Tibial nerve (tissue), 4 donors: ENCODE results near the gene LRRTM4. TPM values are rescaled to one million over a fixed set of nuclear protein-coding genes. Genes with fewer than 3 reads are reported as not detected.

Source experiments
- DNase-seq, 2 donors: peaks; one replicate each; pipeline ENCODE4 v3.0.0-alpha.2; 2019; ENCODE audit warnings: low spot score in 2 of 2
- H3K27ac ChIP-seq, 4 donors: fragments of 200-600 bp; sonication (generic) in 3 of 4; one replicate each; pipeline ENCODE4 v1.5.1; 2017 to 2019; ENCODE audit warnings: mild to moderate bottlenecking in 1 of 4
- H3K27me3 ChIP-seq, 2 donors: fragments of 200-600 bp; sonication (generic) in 1 of 2; one replicate each; pipeline versions ENCODE4 v1.5.1 to v1.6.0; 2017 to 2019
- H3K36me3 ChIP-seq, 3 donors: fragments of 200-600 bp; sonication (generic); one replicate each; pipeline ENCODE4 v1.5.1; 2018 to 2019
- H3K4me1 ChIP-seq, 4 donors: fragments of 200-600 bp; sonication (generic) in 3 of 4; one replicate each; pipeline ENCODE4 v1.5.1; 2017 to 2019
- H3K4me3 ChIP-seq, 4 donors: fragments of 200-600 bp; sonication (generic) in 3 of 4; one replicate each; pipeline ENCODE4 v1.5.1; 2017 to 2019; ENCODE audit warnings: mild to moderate bottlenecking in 1 of 4, moderate library complexity in 1 of 4
- H3K9me3 ChIP-seq, 4 donors: fragments of 200-600 bp; sonication (generic) in 3 of 4; one replicate each; pipeline ENCODE4 v1.5.1; 2017 to 2019
- EP300 ChIP-seq, 2 donors: sonication (generic); formaldehyde crosslinking; IDR thresholded peaks; one replicate each; pipeline ENCODE4 v1.6.1; 2017; ENCODE audit warnings: antibody characterized with exemption in 2 of 2, mild to moderate bottlenecking in 1 of 2
- POLR2A ChIP-seq, 2 donors: fragments of 450-650 bp; IDR thresholded peaks; one replicate each; pipeline ENCODE4 v1.6.1; 2017; ENCODE audit warnings: antibody characterized with exemption in 2 of 2, mild to moderate bottlenecking in 2 of 2, moderate library complexity in 2 of 2
- WGBS, 2 donors: methylation state at CpG; one replicate each; pipeline ENCODE4 v1.1.5; 2018; 5-methylcytosine and 5-hydroxymethylcytosine counted together
- total RNA-seq, 4 donors: library from RNA; depleted of rRNA; stranded (reverse); fragments of >200 nt; gene quantifications; one replicate each; pipeline ENCODE4 v1.1.0, GENCODE V29; 2016
- TF ChIP-seq, protein P1 (sequence below), 5 experiments: fragments of 200-600 bp in 3 of 5; fragments of 450-650 bp in 2 of 5; sonication (generic) in 3 of 5; IDR thresholded peaks; one replicate each; pipeline ENCODE4 v1.5.1; 2016 to 2019; ENCODE audit warnings: antibody characterized with exemption in 5 of 5, mild to moderate bottlenecking in 3 of 5, moderate library complexity in 2 of 5

Gene LRRTM4
- total RNA-seq, 4 donors from 2014 or later = 2.9 to 8.1 (median 7.6) TPM

DNA sequence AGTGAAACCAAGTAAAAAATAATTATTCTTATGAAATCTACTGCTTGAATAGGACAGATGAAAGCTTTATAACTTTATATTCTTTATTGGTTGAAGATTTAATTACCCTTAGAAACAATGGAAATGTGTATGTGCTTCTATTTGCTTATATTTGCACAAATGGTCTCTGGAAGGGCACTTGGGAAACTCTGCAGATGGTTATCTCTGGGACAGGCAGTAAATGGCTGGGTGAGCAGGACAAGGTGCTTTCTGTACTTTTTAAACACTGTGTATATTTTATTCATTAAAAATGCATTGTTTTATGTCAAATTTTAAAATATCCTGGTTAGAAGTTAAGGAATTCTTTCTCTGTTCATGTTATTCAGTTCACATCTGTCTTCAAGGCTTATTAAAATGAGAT, 131.1 kb downstream of the LRRTM4 start:
- no peak for DNase-seq
- H3K27me3 ChIP-seq = no peaks in the 10 kb centered on the region
- TF ChIP-seq EP300 (IDR thresholded peaks at IDR 0.05) (no peak), POLR2A (IDR thresholded peaks at IDR 0.05) (no peak)
- TF ChIP-seq, protein P1, sequence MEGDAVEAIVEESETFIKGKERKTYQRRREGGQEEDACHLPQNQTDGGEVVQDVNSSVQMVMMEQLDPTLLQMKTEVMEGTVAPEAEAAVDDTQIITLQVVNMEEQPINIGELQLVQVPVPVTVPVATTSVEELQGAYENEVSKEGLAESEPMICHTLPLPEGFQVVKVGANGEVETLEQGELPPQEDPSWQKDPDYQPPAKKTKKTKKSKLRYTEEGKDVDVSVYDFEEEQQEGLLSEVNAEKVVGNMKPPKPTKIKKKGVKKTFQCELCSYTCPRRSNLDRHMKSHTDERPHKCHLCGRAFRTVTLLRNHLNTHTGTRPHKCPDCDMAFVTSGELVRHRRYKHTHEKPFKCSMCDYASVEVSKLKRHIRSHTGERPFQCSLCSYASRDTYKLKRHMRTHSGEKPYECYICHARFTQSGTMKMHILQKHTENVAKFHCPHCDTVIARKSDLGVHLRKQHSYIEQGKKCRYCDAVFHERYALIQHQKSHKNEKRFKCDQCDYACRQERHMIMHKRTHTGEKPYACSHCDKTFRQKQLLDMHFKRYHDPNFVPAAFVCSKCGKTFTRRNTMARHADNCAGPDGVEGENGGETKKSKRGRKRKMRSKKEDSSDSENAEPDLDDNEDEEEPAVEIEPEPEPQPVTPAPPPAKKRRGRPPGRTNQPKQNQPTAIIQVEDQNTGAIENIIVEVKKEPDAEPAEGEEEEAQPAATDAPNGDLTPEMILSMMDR (IDR thresholded peaks at IDR 0.05) = no peak
- H3K4me1 ChIP-seq = no peaks in the 10 kb centered on the region
- no peaks in the 10 kb centered on the region for H3K9me3 ChIP-seq
- no peaks in the 10 kb centered on the region for H3K36me3 ChIP-seq
- no peak overlapping the region for H3K4me3 ChIP-seq
- no peak overlapping the region for H3K27ac ChIP-seq

DNA sequence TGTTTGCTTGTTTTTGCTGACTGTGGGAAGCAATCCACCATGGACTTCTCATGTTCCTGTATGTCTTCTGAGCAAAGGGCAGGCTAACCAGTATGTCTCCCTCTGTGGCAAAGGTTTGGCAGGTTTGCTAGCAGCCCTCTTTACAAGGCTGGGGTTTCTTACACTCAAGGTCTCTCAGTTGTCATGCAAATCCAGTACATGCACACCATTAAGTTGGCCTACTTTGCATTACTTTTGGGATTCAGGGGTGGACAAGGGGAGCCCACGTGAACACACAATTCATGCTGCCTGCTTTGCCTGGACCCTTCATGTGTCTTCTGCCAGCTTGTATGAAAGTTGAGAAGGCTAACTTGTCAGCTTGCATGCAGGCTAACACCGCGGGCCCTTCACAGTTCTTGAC, 134.9 kb downstream of the LRRTM4 start:
- H3K4me3 ChIP-seq = no peak overlapping the region
- H3K27me3 ChIP-seq = no peaks in the 10 kb centered on the region
- TF ChIP-seq POLR2A (IDR thresholded peaks at IDR 0.05) (no peak), EP300 (IDR thresholded peaks at IDR 0.05) (no peak)
- TF ChIP-seq, protein P1 (IDR thresholded peaks at IDR 0.05) = no peak
- H3K4me1 ChIP-seq = no peaks in the 10 kb centered on the region
- 67 to 71% methylated on average over 3 of the region's 3 CpGs for WGBS, 2 donors
- H3K36me3 ChIP-seq = no peaks in the 10 kb centered on the region
- no peaks in the 10 kb centered on the region for H3K9me3 ChIP-seq
- H3K27ac ChIP-seq = no peak overlapping the region
- no peak for DNase-seq

- DNase-seq = no peak
- H3K27me3 ChIP-seq = no peaks in the 10 kb centered on the region
- no peaks in the 10 kb centered on the region for H3K4me1 ChIP-seq
- H3K36me3 ChIP-seq = no peaks in the 10 kb centered on the region
- TF ChIP-seq EP300 (IDR thresholded peaks at IDR 0.05) (no peak), POLR2A (IDR thresholded peaks at IDR 0.05) (no peak)
- TF ChIP-seq, protein P1 (IDR thresholded peaks at IDR 0.05) = no peak
- H3K9me3 ChIP-seq = no peaks in the 10 kb centered on the region
- no peak overlapping the region for H3K4me3 ChIP-seq
- no peak overlapping the region for H3K27ac ChIP-seq
Measured at GRCh38 chr2:77372636-77373035, 149.5 kb downstream of the LRRTM4 start.

GRCh38 chr2:77370511-77370910, 151.7 kb downstream of the LRRTM4 start:
- no peak for DNase-seq
- Histone ChIP-seq H3K9me3 (no peaks in the 10 kb centered on the region), H3K4me1 (no peaks in the 10 kb centered on the region), H3K4me3 (no peak overlapping the region), H3K27me3 (no peaks in the 10 kb centered on the region), H3K36me3 (no peaks in the 10 kb centered on the region), H3K27ac (no peak overlapping the region)
- 72% methylated on average over 3 of the region's 3 CpGs for WGBS, 2 donors
- TF ChIP-seq POLR2A (IDR thresholded peaks at IDR 0.05) (no peak), EP300 (IDR thresholded peaks at IDR 0.05) (no peak)
- TF ChIP-seq, protein P1 (IDR thresholded peaks at IDR 0.05) = no peak

- no peaks in the 10 kb centered on the region for H3K27me3 ChIP-seq
- H3K4me1 ChIP-seq = no peaks in the 10 kb centered on the region
Measured at GRCh38 chr2:77363277-77363676, 158.9 kb downstream of the LRRTM4 start.

DNA sequence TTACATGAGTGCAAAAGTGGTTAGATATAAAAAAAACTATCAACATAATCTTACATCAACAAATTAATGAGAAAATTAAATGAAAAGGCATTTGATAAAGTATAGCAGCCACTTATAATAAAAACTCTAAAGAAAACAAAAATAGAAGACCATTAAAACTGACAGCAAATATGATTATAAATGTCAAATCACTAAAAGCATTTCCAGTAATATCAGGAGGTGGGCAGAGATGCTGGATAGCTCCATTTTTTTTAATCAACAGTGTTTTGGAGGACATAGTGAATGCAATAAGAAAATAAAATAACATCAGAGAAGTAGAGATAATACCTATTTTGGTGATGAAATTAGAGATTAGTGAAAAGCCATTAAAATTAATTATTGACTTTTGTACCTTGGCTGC, 173.4 kb downstream of the LRRTM4 start:
- DNase-seq = no peak
- Histone ChIP-seq H3K27me3 (no peaks in the 10 kb centered on the region), H3K9me3 (peaks cover 0 to 8% (median 0%) of the 10 kb centered on the region in 4 donors), H3K36me3 (no peaks in the 10 kb centered on the region), H3K27ac (no peak overlapping the region), H3K4me1 (no peaks in the 10 kb centered on the region), H3K4me3 (no peak overlapping the region)
- TF ChIP-seq POLR2A (IDR thresholded peaks at IDR 0.05) = no peak
- TF ChIP-seq EP300 (IDR thresholded peaks at IDR 0.05) = no peak
- TF ChIP-seq, protein P1 (IDR thresholded peaks at IDR 0.05) = no peak

More at GRCh38 chr2:77363277-77363676, 158.9 kb downstream of the LRRTM4 start:
- no peak overlapping the region for H3K27ac ChIP-seq
- 49 to 68% methylated on average over 5 of the region's 5 CpGs for WGBS, 2 donors
- H3K9me3 ChIP-seq = no peaks in the 10 kb centered on the region
- no peak for DNase-seq
- no peaks in the 10 kb centered on the region for H3K36me3 ChIP-seq
- no peak for TF ChIP-seq POLR2A (IDR thresholded peaks at IDR 0.05)
- H3K4me3 ChIP-seq = no peak overlapping the region
